Small intestine (tissue), 16 donors: ENCODE data around the gene SOSTDC1. TPM values are rescaled to one million over a fixed set of nuclear protein-coding genes. Genes with fewer than 3 reads are reported as not detected.
"Not testable (repeated sequence)": the region's sequence is repeated elsewhere in the genome, so short reads cannot be mapped to it uniquely, and the experiment has no call there.

Source experiments
- DNase-seq, 2 donors: peaks; one replicate each; pipeline versions ENCODE4 v3.0.0 to v3.0.0-alpha.2; 2013
- FAIRE-seq: peaks from 2 replicates; lab custom pipeline; 2012; peaks lifted over from hg19 to GRCh38; lab: Jason Lieb, UNC
- H3K27ac ChIP-seq, 3 donors: one replicate each; pipeline ENCODE4 v1.5.1; 2013; ENCODE audit warnings: low read length in 2 of 3, mild to moderate bottlenecking in 2 of 3, control low read depth in 1 of 3, inconsistent platforms in 1 of 3, low read depth in 1 of 3, moderate library complexity in 1 of 3
- H3K27me3 ChIP-seq, 3 donors: one replicate each; pipeline ENCODE4 v1.6.1; 2013; ENCODE audit warnings: low read length in 3 of 3, inconsistent platforms in 1 of 3; ENCODE audit not compliant: control insufficient read depth in 3 of 3, insufficient read depth in 3 of 3
- H3K36me3 ChIP-seq, 3 donors: one replicate each; pipeline ENCODE4 v1.6.1; 2013; ENCODE audit warnings: low read length in 3 of 3, inconsistent platforms in 1 of 3, low read depth in 1 of 3, mild to moderate bottlenecking in 1 of 3, moderate library complexity in 1 of 3; ENCODE audit not compliant: control insufficient read depth in 3 of 3, insufficient read depth in 2 of 3
- H3K4me1 ChIP-seq, 3 donors: one replicate each; pipeline ENCODE4 v1.6.1; 2013; ENCODE audit warnings: low read length in 2 of 3, inconsistent platforms in 1 of 3, low read depth in 1 of 3, mild to moderate bottlenecking in 1 of 3, moderate library complexity in 1 of 3; ENCODE audit not compliant: control insufficient read depth in 3 of 3, insufficient read depth in 2 of 3
- H3K4me3 ChIP-seq, 3 donors: one replicate each; pipeline ENCODE4 v1.5.1; 2013; ENCODE audit warnings: low read length in 3 of 3, control low read depth in 1 of 3, inconsistent platforms in 1 of 3, low read depth in 1 of 3, mild to moderate bottlenecking in 1 of 3, moderate library complexity in 1 of 3
- H3K9me3 ChIP-seq, 2 donors: one replicate each; pipeline ENCODE4 v1.6.1; 2013; ENCODE audit warnings: low read depth in 1 of 2, low read length in 1 of 2; ENCODE audit not compliant: control insufficient read depth in 2 of 2, insufficient read depth in 1 of 2
- WGBS, 3 donors: extraction: QIAGEN DNeasy Blood & Tissue Kit; methylation state at CpG; one replicate each; pipeline ENCODE4 v1.1.7; 2013; 5-methylcytosine and 5-hydroxymethylcytosine counted together
- long read RNA-seq, 10 donors: transcript quantifications; one replicate each; lab custom pipeline, GENCODE V29; 2026
- polyA plus RNA-seq, 4 donors: library from polyadenylated mRNA; stranded (reverse) in 3 of 4; unstranded in 1 of 4; fragments of 200-250 nt in 3 of 4; fragments of 120-200 nt in 1 of 4; gene quantifications; one replicate each; pipeline versions ENCODE4 v1.2.1 to v1.2.3, GENCODE V29; 2013
- donor health status: healthy with polysubstance abuse.
- donor health status: control.
- donor health status: control.
- donor health status: Bipolar disorder and iron deficiency.
- donor health status: healthy.

The SOSTDC1 gene, protein sequence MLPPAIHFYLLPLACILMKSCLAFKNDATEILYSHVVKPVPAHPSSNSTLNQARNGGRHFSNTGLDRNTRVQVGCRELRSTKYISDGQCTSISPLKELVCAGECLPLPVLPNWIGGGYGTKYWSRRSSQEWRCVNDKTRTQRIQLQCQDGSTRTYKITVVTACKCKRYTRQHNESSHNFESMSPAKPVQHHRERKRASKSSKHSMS
- polyA plus RNA-seq = 1 to 10 TPM in 2 of 4 donors, under 1 TPM in 2; 0.22 to 9.8 (median 0.73) TPM
- long read RNA-seq, donor 1, transcript SOSTDC1-201 (2 exons, 1,869 nt) = major isoform, 17 of 17 reads
- long read RNA-seq, donor 1, partial matches to known transcripts = 0 of 17 reads
- long read RNA-seq, donor 1, other reads (novel, unspliced or antisense) = 0 of 17 reads
- long read RNA-seq, donor 2, partial matches to known transcripts = 0 of 2 reads
- long read RNA-seq, donor 2, other reads (novel, unspliced or antisense) = 0 of 2 reads
- long read RNA-seq, donor 3, transcript SOSTDC1-201 (2 exons, 1,869 nt) = major isoform, 7 of 7 reads
- long read RNA-seq, donor 3, partial matches to known transcripts = 0 of 7 reads
- long read RNA-seq, donor 3, other reads (novel, unspliced or antisense) = 0 of 7 reads
- long read RNA-seq, donor 4 = 0 reads
- long read RNA-seq, donor 5, partial matches to known transcripts = 0 of 1 reads
- long read RNA-seq, donor 5, other reads (novel, unspliced or antisense) = 0 of 1 reads
- long read RNA-seq, donor 6 = 0 reads
- long read RNA-seq, donor 7, partial matches to known transcripts = 0 of 4 reads
- long read RNA-seq, donor 7, other reads (novel, unspliced or antisense) = 0 of 4 reads
- long read RNA-seq, donor 8, partial matches to known transcripts = 0 of 2 reads
- long read RNA-seq, donor 8, other reads (novel, unspliced or antisense) = 0 of 2 reads
- long read RNA-seq, donor 9 = 0 reads
- long read RNA-seq, donor 10, transcript SOSTDC1-201 (2 exons, 1,869 nt) = major isoform, 12 of 12 reads
- long read RNA-seq, donor 10, partial matches to known transcripts = 0 of 12 reads
- long read RNA-seq, donor 10, other reads (novel, unspliced or antisense) = 0 of 12 reads

DNA sequence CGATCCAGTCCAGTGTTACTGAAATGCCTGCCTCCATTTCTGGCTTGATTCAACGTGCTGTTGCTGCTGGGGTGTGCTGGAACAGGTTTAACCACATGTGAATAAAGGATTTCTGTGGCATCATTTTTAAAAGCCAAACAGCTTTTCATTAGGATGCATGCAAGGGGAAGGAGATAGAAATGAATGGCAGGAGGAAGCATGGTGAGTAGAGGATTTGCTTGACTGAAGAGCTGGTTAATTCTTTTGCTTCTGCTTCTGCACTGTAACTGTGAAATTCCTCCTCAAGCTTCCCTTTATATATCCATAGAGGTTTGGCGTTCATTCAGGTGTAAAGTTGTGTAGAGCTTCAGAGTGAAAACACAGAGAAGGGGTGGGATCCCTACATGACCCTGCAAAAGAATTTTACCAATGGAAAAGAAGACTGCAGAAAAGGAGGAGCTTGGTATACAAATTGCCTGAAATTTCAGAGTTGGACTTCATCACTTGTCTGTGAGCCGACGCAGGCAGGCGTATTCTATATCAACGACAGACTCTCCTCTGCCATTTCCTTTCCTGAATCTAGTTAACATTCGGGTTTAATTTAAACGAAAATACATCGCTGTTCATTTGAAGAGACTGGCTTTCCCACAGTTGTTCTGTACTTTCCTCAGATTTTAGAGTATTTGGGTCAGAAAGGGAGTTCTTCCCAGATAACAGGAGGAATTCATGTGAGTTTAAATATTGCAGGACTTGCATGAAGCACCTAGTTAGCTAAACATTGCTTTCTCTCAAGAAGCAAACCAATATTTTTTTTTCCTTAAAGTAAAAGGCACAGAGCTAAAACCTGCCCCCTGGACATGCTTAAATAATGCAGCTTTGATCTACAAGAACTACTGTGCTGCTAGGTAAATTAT is at the start of gene SOSTDC1:
Gene SOSTDC1, minus strand, starts transcription at position 270 of the 893 bp plus-strand sequence. Its CDS starts 70 bp downstream, at position 200.
- 8 to 18% (median 14%) methylated on average over 10 of the region's 10 CpGs for WGBS, 3 donors
- DNase-seq (peak; percentile 29 to 77), FAIRE-seq (no peak)
- no peaks in the 10 kb centered on the region for H3K27me3 ChIP-seq
- H3K9me3 ChIP-seq = no peaks in the 10 kb centered on the region
- H3K27ac ChIP-seq = peak within 1 kb of the TSS in 2 of 3 donors; percentile 10 to 83
- peak within 1 kb of the TSS in 1 of 3 donors; percentile 31 for H3K4me3 ChIP-seq
- no peaks in the 10 kb centered on the region for H3K36me3 ChIP-seq
- H3K4me1 ChIP-seq = no peaks in the 10 kb centered on the region

DNA sequence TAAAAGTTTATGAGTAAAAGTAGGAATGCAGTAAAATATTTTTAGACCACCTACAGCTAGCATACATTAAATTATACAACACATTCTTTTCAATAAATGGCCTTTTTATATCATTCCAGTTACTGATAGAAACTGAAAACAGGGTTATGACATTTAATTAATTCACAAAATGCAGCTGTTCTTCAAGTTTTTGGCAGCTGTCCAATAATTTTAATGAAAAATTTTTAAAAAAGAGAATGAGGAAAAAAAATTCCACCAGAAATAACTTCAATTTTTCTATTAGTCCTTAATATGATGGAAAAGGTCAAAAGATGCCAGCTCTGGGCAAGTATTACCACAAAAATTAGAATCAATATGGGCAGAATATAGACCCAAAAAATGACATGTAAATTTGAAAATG is 49.2 kb upstream of the SOSTDC1 start:
- H3K36me3 ChIP-seq = no peaks in the 10 kb centered on the region
- no peaks in the 10 kb centered on the region for H3K9me3 ChIP-seq
- H3K4me3 ChIP-seq = no peak overlapping the region
- no peak overlapping the region for H3K27ac ChIP-seq
- DNase-seq = no peak
- no peak for FAIRE-seq
- no peaks in the 10 kb centered on the region for H3K4me1 ChIP-seq
- H3K27me3 ChIP-seq = no peaks in the 10 kb centered on the region

GRCh38 chr7:16514271-16514670 is 48.7 kb upstream of the SOSTDC1 start:
- Histone ChIP-seq H3K27me3 (no peaks in the 10 kb centered on the region), H3K4me3 (no peak overlapping the region), H3K27ac (no peak overlapping the region), H3K9me3 (no peaks in the 10 kb centered on the region), H3K4me1 (no peaks in the 10 kb centered on the region), H3K36me3 (no peaks in the 10 kb centered on the region)
- 70 to 87% (median 79%) methylated on average over 1 of the region's 1 CpG for WGBS, 3 donors
- DNase-seq (no peak), FAIRE-seq (no peak)

DNA sequence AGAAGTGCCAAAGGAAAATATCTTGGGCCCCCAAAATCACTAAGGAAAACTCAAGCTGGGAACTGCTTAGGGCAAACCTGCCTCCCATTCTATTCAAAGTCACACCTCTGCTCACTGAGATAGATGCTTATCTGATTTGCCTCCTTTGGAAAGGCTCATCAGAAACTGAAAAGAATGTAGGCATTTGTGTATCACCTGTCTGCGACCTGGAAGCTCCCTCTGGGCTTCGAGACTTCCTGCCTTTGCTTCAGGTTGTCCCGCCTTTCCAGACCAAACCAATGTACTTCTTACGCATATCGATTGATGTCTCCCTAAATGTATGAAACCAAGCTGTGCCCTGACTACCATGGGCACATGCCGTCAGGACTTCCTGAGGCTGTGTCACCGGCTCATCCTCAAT is 46.6 kb upstream of the SOSTDC1 start:
- Histone ChIP-seq H3K27me3 (no peaks in the 10 kb centered on the region), H3K4me3 (no peak overlapping the region), H3K9me3 (no peaks in the 10 kb centered on the region), H3K36me3 (no peaks in the 10 kb centered on the region), H3K4me1 (no peaks in the 10 kb centered on the region), H3K27ac (no peak overlapping the region)
- no peak for DNase-seq
- FAIRE-seq = no peak
- WGBS, 3 donors = 83 to 93% (median 92%) methylated on average over 7 of the region's 7 CpGs

- H3K4me1 ChIP-seq = no peaks in the 10 kb centered on the region
- H3K27me3 ChIP-seq = no peaks in the 10 kb centered on the region
- FAIRE-seq = no peak
- DNase-seq = no peak
- no peak overlapping the region for H3K4me3 ChIP-seq
- no peak overlapping the region for H3K27ac ChIP-seq
- no peaks in the 10 kb centered on the region for H3K36me3 ChIP-seq
- H3K9me3 ChIP-seq = no peaks in the 10 kb centered on the region
- 71 to 88% (median 87%) methylated on average over 5 of the region's 5 CpGs for WGBS, 3 donors
These were observed 45.8 kb upstream of the SOSTDC1 start for GRCh38 chr7:16511314-16511713.

DNA sequence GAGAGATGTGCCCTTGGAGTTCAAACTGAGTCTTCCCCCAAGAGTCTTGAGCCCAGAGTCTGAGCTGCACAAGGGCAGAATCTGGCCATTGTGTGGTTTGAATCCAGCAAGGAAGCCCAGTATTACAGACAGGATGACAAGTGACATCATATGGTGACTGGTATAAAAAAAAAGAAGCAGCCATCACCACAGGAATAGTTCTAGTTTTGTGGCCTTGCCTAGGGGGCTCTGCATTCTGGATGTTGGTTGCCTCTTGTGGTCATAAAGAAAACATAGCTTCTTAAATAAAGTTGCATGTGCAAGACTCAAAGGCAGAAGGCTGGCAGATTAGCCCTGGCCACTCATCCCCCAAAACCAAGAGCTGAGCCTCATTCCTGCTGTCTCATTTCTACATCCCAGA is 44.3 kb upstream of the SOSTDC1 start:
- Histone ChIP-seq H3K27ac (no peak overlapping the region), H3K4me1 (no peaks in the 10 kb centered on the region), H3K4me3 (no peak overlapping the region), H3K9me3 (no peaks in the 10 kb centered on the region), H3K36me3 (no peaks in the 10 kb centered on the region), H3K27me3 (no peaks in the 10 kb centered on the region)
- FAIRE-seq (no peak), DNase-seq (no peak)

DNA sequence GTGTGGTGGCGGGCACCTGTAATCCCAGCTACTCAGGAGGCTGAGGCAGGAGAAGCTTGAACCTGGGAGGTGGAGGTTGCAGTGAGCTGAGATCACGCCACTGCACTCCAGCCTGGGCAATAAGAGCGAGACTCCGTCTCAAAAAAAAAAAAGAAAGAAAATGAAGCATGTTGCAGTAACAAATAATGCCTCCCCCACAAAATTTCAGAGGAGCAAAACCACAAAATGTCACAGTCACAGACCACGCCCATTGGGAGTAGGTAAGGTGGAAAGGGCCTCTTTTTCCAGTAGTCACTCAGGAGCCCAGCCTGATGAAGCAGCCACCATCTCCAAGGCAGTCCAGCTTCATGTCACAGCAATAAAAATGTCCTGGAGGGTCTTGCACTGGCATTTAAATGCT is 40.9 kb upstream of the SOSTDC1 start:
- peaks cover 0 to 14% of the 10 kb centered on the region in 2 donors for H3K9me3 ChIP-seq
- not testable (repeated sequence) for H3K36me3 ChIP-seq, H3K4me1 ChIP-seq, H3K4me3 ChIP-seq, DNase-seq, FAIRE-seq, H3K27me3 ChIP-seq, H3K27ac ChIP-seq
- 87 to 94% (median 92%) methylated on average over 4 to 5 of the region's 5 CpGs for WGBS, 3 donors
